GM18505 (cell line): ENCODE data around the gene NIPAL3.
"Not testable (repeated sequence)": the region's sequence is repeated elsewhere in the genome, so short reads cannot be mapped to it uniquely, and the experiment has no call there.

Experiments used
- ATAC-seq: cut with Tn5 transposase; IDR thresholded peaks from one replicate; pipeline ENCODE4 v1.9.1; 2021; ENCODE audit not compliant: unreplicated experiment
- POLR2A ChIP-seq: IDR thresholded peaks from 4 replicates; pipeline ENCODE4 v1.6.1; 2011; ENCODE audit warnings: borderline replicate concordance; ENCODE audit not compliant: insufficient read depth, insufficient read length; ENCODE audit errors: extremely low read depth

Gene NIPAL3

GRCh38 chr1:24490101-24490781, 74.6 kb downstream of the NIPAL3 start:
- ATAC-seq, result no peak
- no peak for TF ChIP-seq POLR2A

GRCh38 chr1:24491577-24492360, 76.2 kb downstream of the NIPAL3 start:
- no peak for TF ChIP-seq POLR2A
- no peak for ATAC-seq

GRCh38 chr1:24492935-24493334, 77.3 kb downstream of the NIPAL3 start:
- ATAC-seq, result not testable (repeated sequence)

GRCh38 chr1:24493785-24494184, 78.2 kb downstream of the NIPAL3 start:
- no peak for ATAC-seq
- no peak for TF ChIP-seq POLR2A

GRCh38 chr1:24498589-24498988, 83.0 kb downstream of the NIPAL3 start:
- ATAC-seq, result no peak
- no peak for TF ChIP-seq POLR2A

- no peak for TF ChIP-seq POLR2A
- ATAC-seq, result no peak
Observed at GRCh38 chr1:24500448-24501048, 84.9 kb downstream of the NIPAL3 start.

- no peak for TF ChIP-seq POLR2A
- ATAC-seq, result no peak
Observed at GRCh38 chr1:24501371-24502064, 85.9 kb downstream of the NIPAL3 start.

- TF ChIP-seq POLR2A, result no peak
- no peak for ATAC-seq
Observed at GRCh38 chr1:24502065-24502708, 86.6 kb downstream of the NIPAL3 start.

- no peak for ATAC-seq
- TF ChIP-seq POLR2A, result peak; percentile 41
Observed at GRCh38 chr1:24502709-24503058, 87.1 kb downstream of the NIPAL3 start, which contains the start of gene RCAN3. Gene RCAN3, plus strand, starts transcription at chr1:24502836. Its CDS starts 11,537 bp downstream, at chr1:24514373.

- ATAC-seq, result no peak
- TF ChIP-seq POLR2A, result no peak
Observed at GRCh38 chr1:24503059-24503751, 87.6 kb downstream of the NIPAL3 start.

- no peak for TF ChIP-seq POLR2A
- ATAC-seq, result no peak
Observed at GRCh38 chr1:24503870-24504523, 88.4 kb downstream of the NIPAL3 start.

GRCh38 chr1:24504560-24504959, 89.0 kb downstream of the NIPAL3 start:
- TF ChIP-seq POLR2A, result no peak
- ATAC-seq, result no peak
